Activated naive CD8-positive, alpha-beta T cell treated with anti-CD3 and anti-CD28 coated beads, Interleukin-2, amount 50 U/mL, for 24 hours (primary cell): ENCODE measurements around the gene CLDN7.
A peak's percentile ranks its signal among the peaks of the same experiment; 100 is the strongest.

ENCODE experiments used
- ATAC-seq: fragments of 150-1000 bp; cut with Tn5 transposase; one replicate; pipeline ENCODE4 v1.10.0; 2021
- DNase-seq: peaks from one replicate; pipeline ENCODE4 v3.0.0; 2021
- H3K27ac Mint-ChIP-seq: one replicate; pipeline ENCODE4 v1.8.0; 2021; ENCODE audit warnings: mild to moderate bottlenecking, mixed read lengths
- H3K27me3 Mint-ChIP-seq: one replicate; pipeline ENCODE4 v1.8.0; 2021; ENCODE audit warnings: mixed read lengths
- H3K36me3 Mint-ChIP-seq: one replicate; pipeline ENCODE4 v1.8.0; 2021; ENCODE audit warnings: low read depth, mixed read lengths
- H3K4me1 Mint-ChIP-seq: one replicate; pipeline ENCODE4 v1.8.0; 2021; ENCODE audit warnings: mixed read lengths
- H3K4me3 Mint-ChIP-seq: one replicate; pipeline ENCODE4 v1.8.0; 2021; ENCODE audit warnings: mild to moderate bottlenecking, moderate library complexity, mixed read lengths
- H3K9me3 Mint-ChIP-seq: one replicate; pipeline ENCODE4 v1.8.0; 2021; ENCODE audit warnings: mixed read lengths

CLDN7 gene

GRCh38 chr17:7262192-7262934 lies at the start of gene CLDN7:
Gene CLDN7, minus strand, starts transcription at chr17:7262478. Its CDS starts 435 bp downstream, at chr17:7262043.
- no peak for DNase-seq
- peaks cover 36% of the 10 kb centered on the region for H3K4me1 Mint-ChIP-seq
- no peaks in the 10 kb centered on the region for H3K9me3 Mint-ChIP-seq
- H3K27ac Mint-ChIP-seq, result peak within 1 kb of the TSS; percentile 54
- peaks cover 21% of the 10 kb centered on the region for H3K27me3 Mint-ChIP-seq
- no peak for ATAC-seq
- H3K36me3 Mint-ChIP-seq, result peaks cover 8% of the 10 kb centered on the region
- H3K4me3 Mint-ChIP-seq, result peak within 1 kb of the TSS; percentile 69

- Mint-ChIP-seq H3K4me1 (peaks cover 79% of the 10 kb centered on the region), H3K4me3 (peak overlapping the region; percentile 98), H3K27ac (peak overlapping the region; percentile 99), H3K36me3 (peaks cover 65% of the 10 kb centered on the region), H3K27me3 (peaks cover 5% of the 10 kb centered on the region), H3K9me3 (no peaks in the 10 kb centered on the region)
- ATAC-seq (no peak), DNase-seq (no peak)
Measured at GRCh38 chr17:7311110-7311705, 48.9 kb upstream of the CLDN7 start.

- no peaks in the 10 kb centered on the region for H3K9me3 Mint-ChIP-seq
- DNase-seq, result no peak
- peaks cover 74% of the 10 kb centered on the region for H3K4me1 Mint-ChIP-seq
- peaks cover 5% of the 10 kb centered on the region for H3K27me3 Mint-ChIP-seq
- H3K4me3 Mint-ChIP-seq, result peak overlapping the region; percentile 98
- no peak for ATAC-seq
- H3K36me3 Mint-ChIP-seq, result peaks cover 62% of the 10 kb centered on the region
- peak overlapping the region; percentile 99 for H3K27ac Mint-ChIP-seq
Measured at GRCh38 chr17:7309628-7310027, 47.4 kb upstream of the CLDN7 start.

- peaks cover 55% of the 10 kb centered on the region for H3K36me3 Mint-ChIP-seq
- peak; percentile 30 for ATAC-seq
- H3K4me3 Mint-ChIP-seq, result peak overlapping the region; percentile 98
- no peaks in the 10 kb centered on the region for H3K9me3 Mint-ChIP-seq
- peak overlapping the region; percentile 99 for H3K27ac Mint-ChIP-seq
- peaks cover 5% of the 10 kb centered on the region for H3K27me3 Mint-ChIP-seq
- H3K4me1 Mint-ChIP-seq, result peaks cover 66% of the 10 kb centered on the region
- peak; percentile 80 for DNase-seq
Measured at GRCh38 chr17:7308625-7309433, 46.6 kb upstream of the CLDN7 start.

GRCh38 chr17:7307686-7308624 lies 45.7 kb upstream of the CLDN7 start:
- Mint-ChIP-seq H3K4me1 (peaks cover 58% of the 10 kb centered on the region), H3K36me3 (peaks cover 49% of the 10 kb centered on the region), H3K27me3 (peaks cover 5% of the 10 kb centered on the region), H3K4me3 (peak overlapping the region; percentile 98), H3K27ac (peak overlapping the region; percentile 99), H3K9me3 (no peaks in the 10 kb centered on the region)
- DNase-seq (peak; percentile 60), ATAC-seq (no peak)

- ATAC-seq, result peak; percentile 78
- Mint-ChIP-seq H3K27me3 (peaks cover 5% of the 10 kb centered on the region), H3K9me3 (no peaks in the 10 kb centered on the region), H3K27ac (peak within 1 kb of the TSS; percentile 99), H3K36me3 (peaks cover 41% of the 10 kb centered on the region), H3K4me3 (peak within 1 kb of the TSS; percentile 98), H3K4me1 (peaks cover 50% of the 10 kb centered on the region)
- DNase-seq, result peak; percentile 100
Measured at GRCh38 chr17:7306911-7307685, 44.8 kb upstream of the CLDN7 start, which contains the start of gene EIF5A. Gene EIF5A, plus strand, starts transcription at chr17:7307628. Its CDS starts 2,008 bp downstream, at chr17:7309636.

- no peak for ATAC-seq
- Mint-ChIP-seq H3K9me3 (no peaks in the 10 kb centered on the region), H3K4me1 (peaks cover 23% of the 10 kb centered on the region), H3K27me3 (peaks cover 7% of the 10 kb centered on the region), H3K4me3 (no peak overlapping the region), H3K36me3 (peaks cover 14% of the 10 kb centered on the region), H3K27ac (no peak overlapping the region)
- no peak for DNase-seq
Measured at GRCh38 chr17:7304179-7304578, 41.9 kb upstream of the CLDN7 start.

- Mint-ChIP-seq H3K27me3 (peaks cover 30% of the 10 kb centered on the region), H3K4me3 (peak overlapping the region; percentile 52), H3K4me1 (peaks cover 23% of the 10 kb centered on the region), H3K9me3 (no peaks in the 10 kb centered on the region), H3K36me3 (no peaks in the 10 kb centered on the region), H3K27ac (no peak overlapping the region)
- ATAC-seq, result peak; percentile 25
- DNase-seq, result peak; percentile 85
Measured at GRCh38 chr17:7296189-7296861, 34.0 kb upstream of the CLDN7 start.

GRCh38 chr17:7295230-7296180 lies 33.2 kb upstream of the CLDN7 start:
- Mint-ChIP-seq H3K36me3 (no peaks in the 10 kb centered on the region), H3K4me3 (peak overlapping the region; percentile 55), H3K9me3 (no peaks in the 10 kb centered on the region), H3K27me3 (peaks cover 30% of the 10 kb centered on the region), H3K27ac (no peak overlapping the region), H3K4me1 (peaks cover 23% of the 10 kb centered on the region)
- DNase-seq (no peak), ATAC-seq (no peak)

- peak; percentile 77 for ATAC-seq
Measured at GRCh38 chr17:7294614-7295153, 32.4 kb upstream of the CLDN7 start, which contains the start of gene YBX2. Gene YBX2, minus strand, starts transcription at chr17:7294639. Its CDS starts 139 bp downstream, at chr17:7294500.

GRCh38 chr17:7293816-7294613 lies 31.7 kb upstream of the CLDN7 start:
- Mint-ChIP-seq H3K4me3 (no peak overlapping the region), H3K27ac (no peak overlapping the region), H3K36me3 (no peaks in the 10 kb centered on the region), H3K4me1 (peaks cover 23% of the 10 kb centered on the region), H3K27me3 (peaks cover 29% of the 10 kb centered on the region), H3K9me3 (no peaks in the 10 kb centered on the region)
- DNase-seq, result no peak
- no peak for ATAC-seq

More at GRCh38 chr17:7294614-7295153, 32.4 kb upstream of the CLDN7 start, which contains the start of gene YBX2:
- DNase-seq, result peak; percentile 79
- Mint-ChIP-seq H3K4me3 (peak within 1 kb of the TSS; percentile 55), H3K27me3 (peaks cover 29% of the 10 kb centered on the region), H3K27ac (no peak within 1 kb of the TSS), H3K4me1 (peaks cover 23% of the 10 kb centered on the region), H3K36me3 (no peaks in the 10 kb centered on the region), H3K9me3 (no peaks in the 10 kb centered on the region)
